GM19397 (cell line): ENCODE results near the gene PPIB.
"Not testable (repeated sequence)": the region's sequence is repeated elsewhere in the genome, so short reads cannot be mapped to it uniquely, and the experiment has no call there.

Experiments used
- ATAC-seq: cut with Tn5 transposase; IDR thresholded peaks from one replicate; pipeline ENCODE4 v1.9.1; 2021; ENCODE audit warnings: mild to moderate bottlenecking, moderate library complexity; ENCODE audit not compliant: unreplicated experiment

PPIB gene

GRCh38 chr15:64143276-64143675 is 19.5 kb downstream of the PPIB start:
- no peak for ATAC-seq

- no peak for ATAC-seq
Measured at GRCh38 chr15:64141798-64142512, 20.9 kb downstream of the PPIB start.

GRCh38 chr15:64138331-64138941 is 24.4 kb downstream of the PPIB start:
- no peak for ATAC-seq

GRCh38 chr15:64137226-64137833 is 25.5 kb downstream of the PPIB start:
- ATAC-seq = no peak

- no peak for ATAC-seq
Measured at GRCh38 chr15:64136347-64136746, 26.5 kb downstream of the PPIB start.

GRCh38 chr15:64134345-64134829 is 28.4 kb downstream of the PPIB start:
- ATAC-seq = no peak

- ATAC-seq = no peak
Measured at GRCh38 chr15:64133623-64134344, 29.0 kb downstream of the PPIB start.

- ATAC-seq = no peak
Measured at GRCh38 chr15:64132217-64132616, 30.6 kb downstream of the PPIB start.

GRCh38 chr15:64131547-64131946 is 31.3 kb downstream of the PPIB start:
- no peak for ATAC-seq

- ATAC-seq = no peak
Measured at GRCh38 chr15:64130159-64130558, 32.7 kb downstream of the PPIB start.

- ATAC-seq = no peak
Measured at GRCh38 chr15:64127521-64128270, 35.1 kb downstream of the PPIB start.

GRCh38 chr15:64125978-64126377 is 36.8 kb downstream of the PPIB start:
- ATAC-seq = no peak

GRCh38 chr15:64122936-64123351 is 39.9 kb downstream of the PPIB start:
- no peak for ATAC-seq

- no peak for ATAC-seq
Measured at GRCh38 chr15:64122444-64122843, 40.4 kb downstream of the PPIB start.

GRCh38 chr15:64121614-64122013 is 41.2 kb downstream of the PPIB start:
- no peak for ATAC-seq

- not testable (repeated sequence) for ATAC-seq
Measured at GRCh38 chr15:64120322-64120721, 42.5 kb downstream of the PPIB start.

GRCh38 chr15:64117759-64118487 is 44.9 kb downstream of the PPIB start:
- no peak for ATAC-seq

GRCh38 chr15:64112904-64113303 is 49.9 kb downstream of the PPIB start:
- no peak for ATAC-seq

- ATAC-seq = no peak
Measured at GRCh38 chr15:64112073-64112772, 50.6 kb downstream of the PPIB start.
